ENCODE results near the gene ZNF76. TPM values are rescaled to one million over a fixed set of nuclear protein-coding genes. Genes with fewer than 3 reads are reported as not detected.

ZNF76 gene
- total RNA-seq, 2 donors from 2014 or later, result 39.5 to 75.5 TPM

- no peak for DNase-seq (ENCODE audit: low spot score)
- H3K27me3 ChIP-seq (replicated peaks; ENCODE audit: insufficient read depth), result no peaks in the 10 kb centered on the region
- no peaks in the 10 kb centered on the region for H3K4me1 ChIP-seq (replicated peaks)
- intact Hi-C loops (cut with DNase I), result no loop called here
- WGBS, result 96% methylated on average over 7 of the region's 7 CpGs
- no peak for TF ChIP-seq POLR2AphosphoS5 (IDR thresholded peaks at IDR 0.05)
- TF ChIP-seq POLR2A (IDR thresholded peaks at IDR 0.05), result no peak
- no peak for TF ChIP-seq CTCF (IDR thresholded peaks at IDR 0.05)
- no peaks in the 10 kb centered on the region for H3K9me3 ChIP-seq
- no peak overlapping the region for H3K4me3 ChIP-seq
- no peaks in the 10 kb centered on the region for H3K36me3 ChIP-seq
- no peak overlapping the region for H3K27ac ChIP-seq
Measured at GRCh38 chr6:35231563-35231962, 28.0 kb upstream of the ZNF76 start.

DNA sequence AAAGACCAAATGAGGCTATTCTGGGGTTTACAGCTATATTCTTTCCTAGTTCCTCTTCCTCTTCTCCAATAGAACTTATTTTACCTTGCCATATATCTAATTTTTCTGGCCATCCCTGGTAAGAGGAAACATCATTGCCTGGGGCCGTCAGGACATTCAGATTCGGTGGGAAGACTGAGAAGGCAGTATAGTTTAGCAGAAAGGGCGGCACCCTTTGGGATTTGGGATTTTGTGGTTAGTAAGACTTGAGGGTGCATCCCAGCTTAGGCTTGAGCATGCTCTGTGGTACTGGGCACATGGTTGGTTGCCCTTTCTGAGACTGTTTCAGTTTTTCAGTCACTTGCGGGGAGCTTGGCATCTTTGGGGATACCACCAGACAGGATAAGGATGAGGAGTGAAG is 24.6 kb upstream of the ZNF76 start:
- intact Hi-C loops (cut with DNase I), result no loop called here
- no peak overlapping the region for H3K27ac ChIP-seq
- H3K4me3 ChIP-seq, result no peak overlapping the region
- H3K4me1 ChIP-seq (replicated peaks), result no peaks in the 10 kb centered on the region
- DNase-seq (ENCODE audit: low spot score), result no peak
- WGBS, result 71% methylated on average over 4 of the region's 4 CpGs
- TF ChIP-seq POLR2AphosphoS5 (IDR thresholded peaks at IDR 0.05) (no peak), POLR2A (IDR thresholded peaks at IDR 0.05) (no peak), CTCF (IDR thresholded peaks at IDR 0.05) (no peak)
- H3K36me3 ChIP-seq, result no peaks in the 10 kb centered on the region
- no peaks in the 10 kb centered on the region for H3K9me3 ChIP-seq
- H3K27me3 ChIP-seq (replicated peaks; ENCODE audit: insufficient read depth), result no peaks in the 10 kb centered on the region

DNA sequence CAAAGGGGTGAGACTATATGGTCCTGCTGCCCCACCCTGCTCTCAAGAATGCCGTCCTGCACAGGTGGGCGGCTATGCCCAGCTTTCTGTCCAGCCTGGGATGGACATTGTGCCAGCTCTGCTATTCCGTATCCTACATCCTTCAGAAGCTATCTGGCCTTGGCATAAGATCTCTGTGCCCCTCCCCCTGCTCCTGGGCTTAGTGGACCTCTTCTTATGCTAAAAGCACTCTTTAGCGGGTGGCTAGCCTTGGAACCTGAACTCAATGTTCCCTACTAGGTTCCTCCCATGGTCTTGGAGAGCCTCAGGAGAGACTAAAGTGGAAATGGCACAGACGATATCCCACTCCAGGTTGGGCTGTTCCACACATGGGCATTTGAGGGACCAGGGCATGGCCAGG is 23.3 kb upstream of the ZNF76 start:
- Histone ChIP-seq H3K4me3 (no peak overlapping the region), H3K36me3 (no peaks in the 10 kb centered on the region), H3K27ac (no peak overlapping the region), H3K9me3 (no peaks in the 10 kb centered on the region), H3K4me1 (replicated peaks) (no peaks in the 10 kb centered on the region), H3K27me3 (replicated peaks; ENCODE audit: insufficient read depth) (no peaks in the 10 kb centered on the region)
- no peak for DNase-seq (ENCODE audit: low spot score)
- WGBS, result 100% methylated on average over 5 of the region's 5 CpGs
- no peak for TF ChIP-seq POLR2AphosphoS5 (IDR thresholded peaks at IDR 0.05)
- TF ChIP-seq CTCF (IDR thresholded peaks at IDR 0.05), result no peak
- TF ChIP-seq POLR2A (IDR thresholded peaks at IDR 0.05), result no peak
- intact Hi-C loops (cut with DNase I), result no loop called here

DNA sequence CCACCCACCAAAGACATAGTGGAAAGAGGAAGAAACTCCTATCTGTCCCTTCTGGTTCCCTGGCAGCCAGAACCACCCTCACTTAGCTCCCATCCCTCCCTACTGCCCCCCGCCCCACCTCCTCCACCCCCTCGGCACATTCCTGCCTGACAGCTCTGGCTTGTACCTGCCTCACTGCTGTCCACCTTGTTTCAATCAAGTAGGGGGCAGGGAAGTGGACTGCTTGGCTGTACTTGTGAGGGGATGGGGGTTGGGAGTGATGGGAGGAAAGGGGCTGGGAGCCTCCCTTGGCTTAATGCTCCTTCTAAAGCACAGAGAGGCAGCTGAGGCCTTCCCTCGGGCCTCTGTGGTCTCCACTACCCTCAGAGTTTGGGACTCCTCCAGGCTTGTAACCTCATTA is 22.1 kb upstream of the ZNF76 start:
- Histone ChIP-seq H3K27ac (no peak overlapping the region), H3K36me3 (no peaks in the 10 kb centered on the region), H3K4me3 (no peak overlapping the region), H3K9me3 (no peaks in the 10 kb centered on the region), H3K4me1 (replicated peaks) (peaks cover 4% of the 10 kb centered on the region), H3K27me3 (replicated peaks; ENCODE audit: insufficient read depth) (no peaks in the 10 kb centered on the region)
- 60% methylated on average over 3 of the region's 3 CpGs for WGBS
- no peak for TF ChIP-seq POLR2A (IDR thresholded peaks at IDR 0.05)
- no peak for TF ChIP-seq POLR2AphosphoS5 (IDR thresholded peaks at IDR 0.05)
- no peak for TF ChIP-seq CTCF (IDR thresholded peaks at IDR 0.05)
- intact Hi-C loops (cut with DNase I), result no loop called here
- DNase-seq (ENCODE audit: low spot score), result no peak

DNA sequence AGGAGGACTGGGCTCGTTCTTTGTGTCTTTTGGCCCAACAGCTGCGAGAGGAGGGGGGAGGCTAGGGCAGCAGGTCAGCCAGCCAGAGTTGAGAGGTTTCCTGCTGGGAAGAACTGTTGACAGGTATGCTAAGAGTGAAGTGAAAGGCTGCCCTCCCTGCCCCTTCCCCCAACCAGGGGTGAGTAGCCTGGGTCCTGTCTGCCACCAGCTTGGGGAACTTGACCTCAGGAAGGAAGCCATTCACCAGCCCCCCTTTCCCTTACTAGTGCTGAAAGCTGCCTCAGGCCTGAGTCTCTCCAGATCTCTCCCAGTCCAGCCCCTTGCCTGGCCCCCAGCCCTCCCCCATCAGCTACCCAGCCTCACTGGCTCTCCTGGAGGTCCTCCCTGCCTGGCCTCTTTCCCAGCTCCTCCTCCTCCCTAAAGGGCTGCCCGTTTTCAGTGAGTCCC is 20.7 kb upstream of the ZNF76 start:
- 53% methylated on average over 3 of the region's 3 CpGs for WGBS
- no peak overlapping the region for H3K4me3 ChIP-seq
- no peaks in the 10 kb centered on the region for H3K9me3 ChIP-seq
- no peaks in the 10 kb centered on the region for H3K27me3 ChIP-seq (replicated peaks; ENCODE audit: insufficient read depth)
- H3K27ac ChIP-seq, result no peak overlapping the region
- no peaks in the 10 kb centered on the region for H3K36me3 ChIP-seq
- intact Hi-C loops (cut with DNase I), result no loop called here
- H3K4me1 ChIP-seq (replicated peaks), result peaks cover 4% of the 10 kb centered on the region
- no peak for TF ChIP-seq POLR2AphosphoS5 (IDR thresholded peaks at IDR 0.05)
- TF ChIP-seq CTCF (IDR thresholded peaks at IDR 0.05), result no peak
- TF ChIP-seq POLR2A (IDR thresholded peaks at IDR 0.05), result no peak
- DNase-seq (ENCODE audit: low spot score), result no peak
